SK-N-MC (cell line): Measurements from ENCODE around the gene STX8.

Experiments used
- DNase-seq: peaks from one replicate; pipeline ENCODE4 v3.0.0-alpha.2; 2011; ENCODE audit warnings: low read depth, low spot score
- H3K27ac ChIP-seq: fragments of 200-600 bp; sonication (generic); 2 replicates; pipeline ENCODE4 v1.5.1; 2016; ENCODE audit warnings: mixed run types
- H3K36me3 ChIP-seq: fragments of 200-600 bp; sonication (generic); 2 replicates; pipeline ENCODE4 v1.6.1; 2017; ENCODE audit warnings: antibody characterized with exemption, low read length, mixed read lengths; ENCODE audit not compliant: insufficient read depth
- H3K4me3 ChIP-seq: fragments of 200-600 bp; sonication (generic); 2 replicates; pipeline ENCODE4 v1.5.1; 2016
- H3K9ac ChIP-seq: fragments of 200-600 bp; sonication (generic); 2 replicates; pipeline ENCODE4 v1.8.0; 2017; ENCODE audit warnings: mixed run types, mixed read lengths; ENCODE audit not compliant: insufficient read length
- H3K9me3 ChIP-seq: fragments of 200-600 bp; sonication (generic); 2 replicates; pipeline ENCODE4 v1.6.1; 2017; ENCODE audit warnings: low read depth, mild to moderate bottlenecking, antibody characterized with exemption, low read length, moderate library complexity, mixed read lengths
- EZH2 ChIP-seq: fragments of 200-600 bp; sonication (generic); IDR thresholded peaks from one replicate; pipeline ENCODE4 v1.6.1; 2017; ENCODE audit warnings: antibody characterized with exemption
- FOXP2 ChIP-seq: optimal IDR thresholded peaks from 2 replicates; pipeline ENCODE3; 2011; ENCODE audit warnings: mild to moderate bottlenecking, moderate library complexity; ENCODE audit not compliant: insufficient read depth; ENCODE audit errors: extremely low read length, control extremely low read depth
- POLR2AphosphoS5 ChIP-seq: IDR thresholded peaks from 2 replicates; pipeline ENCODE4 v1.6.1; 2012; ENCODE audit warnings: mild to moderate bottlenecking, low read depth, low read length, borderline replicate concordance

Gene STX8

GRCh38 chr17:9254841-9255240 lies 320.8 kb downstream of the STX8 start:
- H3K36me3 ChIP-seq, result no peaks in the 10 kb centered on the region
- TF ChIP-seq POLR2AphosphoS5, result no peak
- no peak for TF ChIP-seq EZH2
- no peak for TF ChIP-seq FOXP2

GRCh38 chr17:9253308-9253707 lies 322.3 kb downstream of the STX8 start:
- no peak overlapping the region for H3K4me3 ChIP-seq
- no peak overlapping the region for H3K9ac ChIP-seq
- no peak for DNase-seq

More at GRCh38 chr17:9254841-9255240, 320.8 kb downstream of the STX8 start:
- Histone ChIP-seq H3K27ac (no peak overlapping the region), H3K4me3 (no peak overlapping the region), H3K9me3 (no peaks in the 10 kb centered on the region), H3K9ac (no peak overlapping the region)
- no peak for DNase-seq

GRCh38 chr17:9251273-9251672 lies 324.3 kb downstream of the STX8 start:
- Histone ChIP-seq H3K9ac (no peak overlapping the region), H3K36me3 (no peaks in the 10 kb centered on the region), H3K27ac (no peak overlapping the region), H3K4me3 (no peak overlapping the region), H3K9me3 (no peaks in the 10 kb centered on the region)
- TF ChIP-seq EZH2 (no peak), FOXP2 (no peak)
- no peak for DNase-seq

More at GRCh38 chr17:9253308-9253707, 322.3 kb downstream of the STX8 start:
- no peaks in the 10 kb centered on the region for H3K36me3 ChIP-seq
- no peak overlapping the region for H3K27ac ChIP-seq
- no peaks in the 10 kb centered on the region for H3K9me3 ChIP-seq
- TF ChIP-seq FOXP2 (no peak), POLR2AphosphoS5 (no peak), EZH2 (no peak)

- H3K9me3 ChIP-seq, result no peaks in the 10 kb centered on the region
- no peak overlapping the region for H3K4me3 ChIP-seq
- no peak overlapping the region for H3K9ac ChIP-seq
- H3K27ac ChIP-seq, result no peak overlapping the region
- no peaks in the 10 kb centered on the region for H3K36me3 ChIP-seq
- TF ChIP-seq EZH2, result no peak
- no peak for TF ChIP-seq POLR2AphosphoS5
- no peak for TF ChIP-seq FOXP2
- DNase-seq, result no peak
Measured at GRCh38 chr17:9249245-9249953, 326.2 kb downstream of the STX8 start.

- H3K27ac ChIP-seq, result no peak overlapping the region
- no peak for DNase-seq
- no peak overlapping the region for H3K9ac ChIP-seq
- TF ChIP-seq POLR2AphosphoS5 (no peak), EZH2 (no peak), FOXP2 (no peak)
- H3K4me3 ChIP-seq, result no peak overlapping the region
- H3K9me3 ChIP-seq, result no peaks in the 10 kb centered on the region
- no peaks in the 10 kb centered on the region for H3K36me3 ChIP-seq
Measured at GRCh38 chr17:9247401-9247938, 328.1 kb downstream of the STX8 start.

- Histone ChIP-seq H3K27ac (peak overlapping the region; percentile 78), H3K9ac (no peak overlapping the region), H3K9me3 (no peaks in the 10 kb centered on the region), H3K36me3 (no peaks in the 10 kb centered on the region), H3K4me3 (peak overlapping the region; percentile 33; the same call in 1 of the 2 replicates)
- TF ChIP-seq EZH2 (no peak), FOXP2 (no peak), POLR2AphosphoS5 (no peak)
- no peak for DNase-seq
Measured at GRCh38 chr17:9244066-9245052, 331.3 kb downstream of the STX8 start.

GRCh38 chr17:9242983-9243382 lies 332.6 kb downstream of the STX8 start:
- DNase-seq, result no peak
- Histone ChIP-seq H3K4me3 (no peak overlapping the region), H3K9me3 (no peaks in the 10 kb centered on the region), H3K36me3 (no peaks in the 10 kb centered on the region), H3K27ac (no peak overlapping the region), H3K9ac (no peak overlapping the region)
- TF ChIP-seq FOXP2 (no peak), EZH2 (no peak), POLR2AphosphoS5 (no peak)

- DNase-seq, result no peak
- Histone ChIP-seq H3K9me3 (no peaks in the 10 kb centered on the region), H3K4me3 (no peak overlapping the region), H3K36me3 (no peaks in the 10 kb centered on the region), H3K9ac (no peak overlapping the region), H3K27ac (no peak overlapping the region)
- TF ChIP-seq POLR2AphosphoS5 (no peak), FOXP2 (no peak), EZH2 (no peak)
Measured at GRCh38 chr17:9242497-9242881, 333.1 kb downstream of the STX8 start.
